D721Med (cell line): ENCODE results near the gene RCSD1.

Experiments used
- DNase-seq: peaks from one replicate; pipeline ENCODE4 v3.0.0; 2011; ENCODE audit warnings: low spot score; ENCODE audit not compliant: insufficient read length
- FAIRE-seq: peaks from 2 replicates; lab custom pipeline; 2011; peaks lifted over from hg19 to GRCh38; lab: Jason Lieb, UNC
- CTCF ChIP-seq: IDR thresholded peaks from 2 replicates; pipeline ENCODE4 v1.5.1; 2012; ENCODE audit warnings: mild to moderate bottlenecking, control low read depth; ENCODE audit not compliant: insufficient read depth; ENCODE audit errors: missing control alignments

Gene RCSD1

GRCh38 chr1:167627865-167628641, 2.0 kb upstream of the RCSD1 start:
- FAIRE-seq (no peak), DNase-seq (no peak)
- TF ChIP-seq CTCF: no peak

- FAIRE-seq (no peak), DNase-seq (no peak)
- TF ChIP-seq CTCF: no peak
Observed at GRCh38 chr1:167628741-167629515, 1.1 kb upstream of the RCSD1 start.

GRCh38 chr1:167630568-167631385, 745 bp downstream of the RCSD1 start:
- TF ChIP-seq CTCF: no peak
- FAIRE-seq (no peak), DNase-seq (no peak)

- no peak for TF ChIP-seq CTCF
- DNase-seq: no peak
- no peak for FAIRE-seq
Observed at GRCh38 chr1:167631386-167631935, 1.4 kb downstream of the RCSD1 start.

- no peak for DNase-seq
- no peak for TF ChIP-seq CTCF
- FAIRE-seq: no peak
Observed at GRCh38 chr1:167631936-167632614, 2.0 kb downstream of the RCSD1 start.

- DNase-seq (no peak), FAIRE-seq (no peak)
- TF ChIP-seq CTCF: no peak
Observed at GRCh38 chr1:167633258-167633944, 3.4 kb downstream of the RCSD1 start.
